ENCODE results near the gene PAWR. TPM values are rescaled to one million over a fixed set of nuclear protein-coding genes. Genes with fewer than 3 reads are reported as not detected.

PAWR gene
- total and polyA plus RNA-seq, 9 of the 15 experiments (the other 6 are each of a cell fraction or from before 2014, with no cell fraction given): 0.82 TPM; not detected in 8

- WGBS (ENCODE audit: insufficient coverage, low coverage, missing lambda C conversion rate): 6% methylated on average over 3 of the region's 3 CpGs
- no peak overlapping the region for H2AFZ ChIP-seq (ENCODE audit: low read depth, low read length)
- TF ChIP-seq LCOR (CRISPR knock-in tag; IDR thresholded peaks at IDR 0.05) (no peak), EP400 (IDR thresholded peaks at IDR 0.05) (no peak), L3MBTL2 (IDR thresholded peaks at IDR 0.05) (no peak), NBN (IDR thresholded peaks at IDR 0.05; ENCODE audit: low read depth) (no peak), BCL6 (CRISPR knock-in tag; IDR thresholded peaks at IDR 0.05) (no peak), ZSCAN29 (IDR thresholded peaks at IDR 0.05) (no peak), RB1 (IDR thresholded peaks at IDR 0.05; ENCODE audit: low read depth) (no peak), TFE3 (CRISPR knock-in tag; IDR thresholded peaks at IDR 0.05) (no peak), ZNF12 (CRISPR knock-in tag; IDR thresholded peaks at IDR 0.05) (no peak), TAF7 (tag; IDR thresholded peaks at IDR 0.05) (no peak)
- intact Hi-C loops (cut with micrococcal nuclease) (no loop called here), in situ Hi-C loops (cut with MboI) (no loop called here)
- no peaks in the 10 kb centered on the region for H4K20me1 ChIP-seq (replicated peaks; ENCODE audit: control insufficient read depth, insufficient read depth, low read length)
- no peak overlapping the region for H3K27ac ChIP-seq (ENCODE audit: extremely low read depth, low read depth, low read length)
- no peak overlapping the region for H3K4me3 ChIP-seq
- no peaks in the 10 kb centered on the region for H3K27me3 ChIP-seq (ENCODE audit: control insufficient read depth in 2 of 2, insufficient read depth in 2 of 2, low read length in 2 of 2)
- no TSS peak for BruUV-seq (replicated peaks)
- DNase-seq (ENCODE audit: extremely low read depth in 1 of 4, low spot score in 3 of 4) (no peak), ATAC-seq (no peak), FAIRE-seq (no peak)
- no peaks in the 10 kb centered on the region for H3K36me3 ChIP-seq (ENCODE audit: control insufficient read depth, insufficient read depth, low read length)
- H3K4me2 ChIP-seq (ENCODE audit: insufficient read depth, low read length): no peak overlapping the region
- no peaks in the 10 kb centered on the region for H3K9me1 ChIP-seq (ENCODE audit: control insufficient read depth, insufficient read depth, low read length)
- no peak overlapping the region for H3K9ac ChIP-seq (ENCODE audit: insufficient read depth in 1 of 2, low read depth in 2 of 2, low read length in 2 of 2)
- CTCF ChIA-PET (ENCODE audit: low intra/inter-chr PET ratio): no interaction called here
- H3K79me2 ChIP-seq (ENCODE audit: control insufficient read depth, insufficient read depth, low read length): no peaks in the 10 kb centered on the region
- no peaks in the 10 kb centered on the region for H3K9me3 ChIP-seq (replicated peaks; ENCODE audit: control insufficient read depth, insufficient read depth, low read depth, low read length)
- POLR2A ChIA-PET: no interaction called here
- H3K4me1 ChIP-seq (replicated peaks in 1 of 2; ENCODE audit: control insufficient read depth in 2 of 2, insufficient read depth in 2 of 2, low read length in 2 of 2): no peaks in the 10 kb centered on the region
Measured at GRCh38 chr12:79698966-79699365, 8.2 kb upstream of the PAWR start.

Data from K562 (cell line).